KMS-11 (cell line): ENCODE measurements around the gene SCGB3A2.

Experiments
- H2AFZ ChIP-seq: fragments of 200-600 bp; sonication (generic); 2 replicates; pipeline ENCODE4 v1.6.1; 2016; ENCODE audit warnings: antibody characterized with exemption, mixed run types, low read depth
- H3K27ac ChIP-seq: fragments of 200-600 bp; sonication (generic); 2 replicates; pipeline ENCODE4 v1.6.1; 2016; ENCODE audit warnings: mild to moderate bottlenecking, mixed run types
- H3K27me3 ChIP-seq: fragments of 200-600 bp; sonication (generic); 2 replicates; pipeline ENCODE4 v1.6.1; 2017; ENCODE audit warnings: mild to moderate bottlenecking, low read depth, mixed run types, moderate library complexity; ENCODE audit not compliant: insufficient read depth
- H3K36me3 ChIP-seq: fragments of 200-600 bp; sonication (generic); 2 replicates; pipeline ENCODE4 v1.6.1; 2017; ENCODE audit warnings: mild to moderate bottlenecking, mixed run types; ENCODE audit not compliant: insufficient read depth
- H3K4me1 ChIP-seq: fragments of 200-600 bp; sonication (generic); 2 replicates; pipeline ENCODE4 v1.6.1; 2016; ENCODE audit warnings: mild to moderate bottlenecking, low read depth, mixed run types; ENCODE audit not compliant: poor library complexity, severe bottlenecking
- H3K4me2 ChIP-seq: fragments of 200-600 bp; sonication (generic); 2 replicates; pipeline ENCODE4 v1.7.0; 2016; ENCODE audit warnings: mild to moderate bottlenecking, mixed run types
- H3K4me3 ChIP-seq: fragments of 200-600 bp; sonication (generic); IDR thresholded peaks from 2 replicates; pipeline ENCODE4 v1.6.1; 2017; ENCODE audit warnings: low read depth, low read length, mixed read lengths; ENCODE audit not compliant: insufficient read depth
- H3K79me2 ChIP-seq: fragments of 200-600 bp; sonication (generic); 2 replicates; pipeline ENCODE4 v1.6.1; 2016; ENCODE audit warnings: low read depth, mixed run types; ENCODE audit not compliant: insufficient read depth
- H3K9ac ChIP-seq: fragments of 200-600 bp; sonication (generic); 2 replicates; pipeline ENCODE4 v1.6.1; 2016; ENCODE audit warnings: mild to moderate bottlenecking, mixed run types
- H4K20me1 ChIP-seq: fragments of 200-600 bp; sonication (generic); 2 replicates; pipeline ENCODE4 v1.6.1; 2016; ENCODE audit warnings: mild to moderate bottlenecking, mixed run types; ENCODE audit not compliant: insufficient read depth
- CTCF ChIP-seq: fragments of 200-600 bp; sonication (generic); conservative IDR thresholded peaks from 2 replicates; pipeline ENCODE4 v1.6.1; 2017; ENCODE audit warnings: low read depth, mild to moderate bottlenecking, antibody characterized with exemption, low read length, moderate library complexity, mixed read lengths

SCGB3A2 gene

GRCh38 chr5:147882586-147883313 is 4.2 kb downstream of the SCGB3A2 start:
- TF ChIP-seq CTCF = no peak
- Histone ChIP-seq H2AFZ (no peak overlapping the region), H3K36me3 (no peaks in the 10 kb centered on the region)

GRCh38 chr5:147887026-147887627 is 8.6 kb downstream of the SCGB3A2 start:
- no peaks in the 10 kb centered on the region for H3K79me2 ChIP-seq
- no peak overlapping the region for H3K27ac ChIP-seq
- H2AFZ ChIP-seq = no peak overlapping the region
- H3K36me3 ChIP-seq = no peaks in the 10 kb centered on the region
- H4K20me1 ChIP-seq = no peaks in the 10 kb centered on the region
- TF ChIP-seq CTCF = peak; percentile 63
- no peaks in the 10 kb centered on the region for H3K27me3 ChIP-seq
- no peak overlapping the region for H3K4me3 ChIP-seq
- no peak overlapping the region for H3K9ac ChIP-seq
- no peaks in the 10 kb centered on the region for H3K4me1 ChIP-seq
- H3K4me2 ChIP-seq = no peak overlapping the region

More at GRCh38 chr5:147882586-147883313, 4.2 kb downstream of the SCGB3A2 start:
- no peaks in the 10 kb centered on the region for H4K20me1 ChIP-seq
- no peak overlapping the region for H3K27ac ChIP-seq
- no peak overlapping the region for H3K9ac ChIP-seq
- no peaks in the 10 kb centered on the region for H3K4me1 ChIP-seq
- H3K79me2 ChIP-seq = no peaks in the 10 kb centered on the region
- no peak overlapping the region for H3K4me2 ChIP-seq
- H3K4me3 ChIP-seq = no peak overlapping the region
- no peaks in the 10 kb centered on the region for H3K27me3 ChIP-seq

- Histone ChIP-seq H2AFZ (no peak overlapping the region), H4K20me1 (no peaks in the 10 kb centered on the region), H3K27me3 (no peaks in the 10 kb centered on the region), H3K4me1 (no peaks in the 10 kb centered on the region), H3K36me3 (no peaks in the 10 kb centered on the region), H3K4me3 (no peak overlapping the region), H3K9ac (no peak overlapping the region), H3K27ac (no peak overlapping the region), H3K79me2 (no peaks in the 10 kb centered on the region), H3K4me2 (no peak overlapping the region)
- no peak for TF ChIP-seq CTCF
Observed at GRCh38 chr5:147887930-147888329, 9.4 kb downstream of the SCGB3A2 start.

GRCh38 chr5:147892696-147893296 is 14.3 kb downstream of the SCGB3A2 start:
- Histone ChIP-seq H4K20me1 (no peaks in the 10 kb centered on the region), H3K4me2 (no peak overlapping the region), H3K36me3 (no peaks in the 10 kb centered on the region), H3K79me2 (no peaks in the 10 kb centered on the region), H3K9ac (no peak overlapping the region), H3K4me3 (no peak overlapping the region), H2AFZ (no peak overlapping the region), H3K27ac (no peak overlapping the region), H3K4me1 (no peaks in the 10 kb centered on the region), H3K27me3 (no peaks in the 10 kb centered on the region)
- TF ChIP-seq CTCF = no peak
